Raji (cell line): ENCODE data around the gene RC3H2.

Source experiments
- POLR2A ChIP-seq: IDR thresholded peaks from 2 replicates; pipeline ENCODE4 v1.6.1; 2011; ENCODE audit warnings: low read depth, low read length, control low read depth; ENCODE audit not compliant: insufficient read depth

RC3H2 gene

GRCh38 chr9:122936883-122937282 lies 31.7 kb upstream of the RC3H2 start:
- TF ChIP-seq POLR2A = no peak

- no peak for TF ChIP-seq POLR2A
These were observed 31.3 kb upstream of the RC3H2 start for GRCh38 chr9:122936464-122936863.

DNA sequence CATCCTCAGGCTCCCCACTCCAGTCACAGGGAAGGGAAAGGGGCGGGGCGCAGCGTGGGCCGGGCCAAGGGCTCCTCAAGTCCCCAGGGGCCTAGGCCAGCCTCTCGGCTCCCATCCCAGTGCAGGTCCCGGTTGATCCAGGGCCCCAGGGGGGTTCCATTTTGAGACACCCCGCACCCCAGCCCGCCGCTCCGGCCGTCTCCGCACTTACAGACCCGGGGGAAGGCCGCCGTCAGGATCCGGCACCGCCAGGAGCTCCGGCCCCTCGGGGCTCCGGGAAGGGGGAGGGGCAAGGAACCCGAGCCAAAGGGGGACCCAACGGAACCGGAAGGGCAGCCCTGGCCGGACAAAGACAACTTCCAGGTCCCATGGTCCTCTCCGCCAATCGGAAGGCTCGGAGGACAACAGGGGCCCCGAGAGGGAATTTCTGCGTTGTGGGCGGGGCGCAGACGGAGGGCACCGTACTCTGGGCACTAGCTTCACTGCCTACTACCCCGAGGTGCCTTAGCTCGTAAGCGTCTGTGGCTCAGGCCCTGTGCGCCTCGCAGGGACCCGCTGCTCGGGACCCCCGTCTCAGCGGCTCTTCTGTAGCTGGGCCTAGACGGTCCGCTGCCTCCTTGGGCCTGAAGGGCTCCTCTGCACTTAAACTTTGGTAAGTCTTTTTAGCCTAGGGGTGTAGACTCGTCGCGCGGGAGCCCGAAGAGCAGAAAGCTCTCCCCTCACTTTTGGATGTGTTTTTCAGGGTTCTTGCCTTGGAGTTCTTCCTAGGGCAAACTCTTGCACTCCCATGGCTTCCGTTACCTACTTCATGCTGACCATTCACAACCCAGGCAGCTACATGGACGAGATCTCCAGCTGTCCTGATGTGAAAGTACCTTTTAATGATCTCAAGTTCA lies 26.3 kb upstream of the RC3H2 start, which contains the start of gene ZBTB26:
Gene ZBTB26 (minus strand): TSS at position 287 of the 896 bp plus-strand sequence. CDS start 11,578 bp downstream, outside the sequence.
- TF ChIP-seq POLR2A = peak; percentile 94

- TF ChIP-seq POLR2A = no peak
These were observed 25.5 kb upstream of the RC3H2 start for GRCh38 chr9:122930541-122931225.

DNA sequence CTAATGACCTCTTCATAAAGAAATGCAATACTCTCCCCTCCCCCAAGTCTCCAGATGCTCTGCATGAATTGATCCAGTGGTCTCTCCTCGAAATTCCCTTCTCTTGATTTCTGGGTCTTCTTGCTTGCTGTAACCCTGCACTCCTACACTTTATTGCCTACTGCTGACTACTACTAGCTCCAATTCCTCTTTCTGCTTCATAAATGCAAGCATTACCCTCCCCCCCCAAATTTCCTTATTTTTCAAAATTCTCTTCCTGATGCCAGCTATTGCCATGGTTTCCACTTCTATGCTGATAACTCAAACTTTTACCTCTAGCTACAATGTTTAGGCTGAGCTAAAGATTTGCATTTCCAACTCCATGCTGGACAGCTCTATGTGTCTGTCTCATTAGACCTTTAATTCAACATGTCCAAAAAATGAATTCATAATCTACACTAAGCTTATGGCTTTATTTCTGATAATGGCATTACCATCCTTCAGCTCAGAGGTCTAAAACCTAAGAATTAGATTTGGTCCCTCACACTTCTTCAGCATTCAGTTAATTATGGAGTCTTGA lies 24.7 kb upstream of the RC3H2 start:
- no peak for TF ChIP-seq POLR2A

DNA sequence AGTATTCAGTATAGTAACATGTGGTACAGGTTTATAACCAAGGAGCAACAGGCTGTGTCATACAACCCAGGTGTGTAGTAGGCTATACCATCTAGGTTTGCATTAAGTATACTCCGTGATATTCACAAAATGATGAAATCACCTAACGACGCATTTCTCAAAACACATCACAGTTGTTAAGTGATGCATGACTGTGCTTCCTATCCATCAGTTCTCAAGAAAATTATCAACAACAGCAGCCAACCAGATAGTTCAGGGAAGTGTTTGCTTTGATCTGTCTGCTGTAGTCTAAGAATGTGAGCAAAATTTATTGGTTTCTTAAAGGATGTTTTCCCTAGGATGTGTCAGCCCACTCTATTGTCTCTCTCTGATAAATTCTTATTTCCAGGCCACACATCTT lies 18.8 kb upstream of the RC3H2 start:
- TF ChIP-seq POLR2A = no peak

- TF ChIP-seq POLR2A = no peak
These were observed 17.6 kb upstream of the RC3H2 start for GRCh38 chr9:122922713-122923112.

- TF ChIP-seq POLR2A = no peak
These were observed 13.2 kb upstream of the RC3H2 start for GRCh38 chr9:122918310-122918709.

DNA sequence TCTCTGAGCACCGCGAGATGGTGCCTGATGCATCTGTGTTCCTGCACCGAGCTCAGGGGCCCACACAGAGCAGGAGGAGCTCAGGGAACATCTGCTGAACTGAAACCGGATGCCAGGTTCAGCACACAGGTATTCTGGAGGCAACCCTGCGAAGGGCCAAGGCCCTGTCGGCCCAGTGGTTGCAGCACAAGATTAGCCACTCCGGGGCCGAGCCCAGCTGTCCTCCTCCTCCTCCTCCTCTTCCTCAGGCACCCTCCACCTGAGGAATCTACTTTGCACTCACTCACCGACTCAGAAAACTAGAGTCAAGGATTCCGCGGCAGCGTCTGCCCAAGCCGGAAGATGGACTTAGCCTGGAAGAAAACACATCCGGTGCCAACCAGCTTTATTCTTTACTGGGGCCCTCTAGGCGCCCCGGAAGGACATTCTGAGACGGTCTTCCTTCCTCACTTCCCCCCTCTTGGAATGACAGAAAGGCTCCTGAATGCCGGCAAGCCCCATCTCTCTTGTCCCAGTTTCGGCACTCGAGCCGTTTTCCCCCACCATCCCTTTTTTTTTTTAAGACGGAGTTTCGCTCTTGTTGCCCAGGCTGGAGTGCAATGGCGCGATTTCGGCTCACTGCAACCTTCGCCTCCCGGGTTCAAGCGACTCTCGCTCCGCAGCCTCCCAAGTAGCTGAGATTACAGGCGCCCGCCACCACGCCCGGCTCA lies 8.0 kb upstream of the RC3H2 start, which contains the start of gene ZBTB6:
Gene ZBTB6 (minus strand): TSS at position 360 of the 710 bp plus-strand sequence. CDS start 1,251 bp downstream, outside the sequence.
- peak; percentile 82 for TF ChIP-seq POLR2A

DNA sequence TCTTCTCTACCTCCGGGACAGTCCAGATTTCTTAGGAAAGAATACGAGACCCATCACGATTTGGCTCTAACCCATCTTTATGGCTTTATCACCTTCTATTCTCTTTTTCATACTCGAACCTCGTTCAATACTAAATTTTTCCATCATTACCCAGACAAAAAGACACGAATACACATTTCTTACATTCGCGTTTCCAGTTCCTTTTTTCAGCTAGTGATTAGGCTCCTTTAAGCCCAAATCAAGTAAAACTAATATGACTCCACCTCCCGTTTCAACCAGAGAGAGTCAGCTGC lies 7.5 kb upstream of the RC3H2 start:
- no peak for TF ChIP-seq POLR2A

- TF ChIP-seq POLR2A = no peak
These were observed 715 bp downstream of the RC3H2 start for GRCh38 chr9:122904466-122904822.

GRCh38 chr9:122900791-122901190 lies 4.4 kb downstream of the RC3H2 start:
- TF ChIP-seq POLR2A = no peak

- TF ChIP-seq POLR2A = no peak
These were observed 7.2 kb downstream of the RC3H2 start for GRCh38 chr9:122897969-122898368.

DNA sequence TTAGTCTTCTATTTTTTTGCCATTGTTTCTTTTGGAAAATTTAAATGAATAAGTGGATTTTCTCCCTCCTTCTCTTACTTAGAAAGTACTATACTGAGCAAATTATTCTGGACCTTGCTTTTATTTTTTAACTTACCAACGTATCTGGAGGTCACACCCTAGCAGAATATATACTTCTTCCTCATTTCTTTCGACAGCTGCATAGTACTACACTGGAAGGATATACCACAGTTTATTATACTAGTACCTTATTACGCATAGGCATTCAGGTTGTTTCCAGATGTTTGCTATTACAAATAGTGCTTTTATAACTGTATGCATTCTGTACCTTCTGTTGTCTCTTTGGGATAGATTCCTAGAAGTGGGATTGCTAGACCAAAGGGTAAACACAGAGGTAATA lies 16.7 kb downstream of the RC3H2 start:
- TF ChIP-seq POLR2A = no peak

DNA sequence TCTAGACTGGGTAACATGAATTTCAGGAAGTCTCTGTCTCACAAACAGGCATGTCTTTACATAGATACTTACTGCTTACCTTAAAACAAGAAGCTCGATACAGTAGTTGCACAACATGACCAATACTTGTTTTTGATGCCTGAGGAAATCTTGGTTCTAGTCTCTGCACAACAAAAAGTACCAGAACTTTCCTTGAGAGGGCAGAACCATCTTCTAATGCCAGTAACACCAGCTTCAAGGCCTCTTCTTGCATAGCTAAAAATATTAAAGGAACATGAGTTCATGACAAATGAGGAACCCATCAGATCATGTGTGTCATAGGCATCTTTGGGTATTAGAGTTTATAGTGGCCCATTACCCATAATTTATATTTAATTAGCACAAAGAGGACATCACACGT lies 22.0 kb downstream of the RC3H2 start:
- no peak for TF ChIP-seq POLR2A
